AG09319 (cell line): ENCODE results near the gene DEPDC4.
"Not testable (repeated sequence)": the region's sequence is repeated elsewhere in the genome, so short reads cannot be mapped to it uniquely, and the experiment has no call there.

Experiments used
- DNase-seq: peaks from one replicate; pipeline ENCODE4 v3.0.0-alpha.2; 2010; ENCODE audit warnings: low read depth; ENCODE audit errors: extremely low read depth
- TF ChIP-seq, protein P1 (sequence below): IDR thresholded peaks from 2 replicates; pipeline ENCODE4 v1.5.1; 2011; ENCODE audit warnings: low read depth, mild to moderate bottlenecking, inconsistent platforms, low read length, moderate library complexity

DEPDC4 gene

DNA sequence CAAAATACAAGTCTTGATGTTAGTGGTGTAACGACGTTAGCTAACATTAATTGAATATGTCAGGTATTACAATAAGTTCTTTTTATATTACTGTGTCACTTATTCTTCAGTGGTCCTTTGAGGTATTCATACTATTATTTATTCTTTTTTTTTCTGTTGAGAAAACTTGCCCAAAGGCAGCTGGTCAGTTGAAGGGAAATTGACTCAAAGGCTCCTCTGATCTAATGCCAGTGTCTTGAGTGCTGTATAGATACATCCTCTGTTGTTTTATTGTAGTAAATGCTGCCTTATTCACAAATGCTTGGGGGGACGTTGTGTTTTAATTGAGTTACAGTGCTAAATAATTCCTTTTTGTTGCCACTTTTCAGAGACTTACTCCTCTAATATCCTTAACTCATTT is 23.1 kb upstream of the DEPDC4 start:
- no peak for DNase-seq
- TF ChIP-seq, protein P1, sequence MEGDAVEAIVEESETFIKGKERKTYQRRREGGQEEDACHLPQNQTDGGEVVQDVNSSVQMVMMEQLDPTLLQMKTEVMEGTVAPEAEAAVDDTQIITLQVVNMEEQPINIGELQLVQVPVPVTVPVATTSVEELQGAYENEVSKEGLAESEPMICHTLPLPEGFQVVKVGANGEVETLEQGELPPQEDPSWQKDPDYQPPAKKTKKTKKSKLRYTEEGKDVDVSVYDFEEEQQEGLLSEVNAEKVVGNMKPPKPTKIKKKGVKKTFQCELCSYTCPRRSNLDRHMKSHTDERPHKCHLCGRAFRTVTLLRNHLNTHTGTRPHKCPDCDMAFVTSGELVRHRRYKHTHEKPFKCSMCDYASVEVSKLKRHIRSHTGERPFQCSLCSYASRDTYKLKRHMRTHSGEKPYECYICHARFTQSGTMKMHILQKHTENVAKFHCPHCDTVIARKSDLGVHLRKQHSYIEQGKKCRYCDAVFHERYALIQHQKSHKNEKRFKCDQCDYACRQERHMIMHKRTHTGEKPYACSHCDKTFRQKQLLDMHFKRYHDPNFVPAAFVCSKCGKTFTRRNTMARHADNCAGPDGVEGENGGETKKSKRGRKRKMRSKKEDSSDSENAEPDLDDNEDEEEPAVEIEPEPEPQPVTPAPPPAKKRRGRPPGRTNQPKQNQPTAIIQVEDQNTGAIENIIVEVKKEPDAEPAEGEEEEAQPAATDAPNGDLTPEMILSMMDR, result no peak

GRCh38 chr12:100289038-100289437 is 22.2 kb upstream of the DEPDC4 start:
- no peak for DNase-seq
- TF ChIP-seq, protein P1, result no peak

GRCh38 chr12:100284556-100284955 is 17.7 kb upstream of the DEPDC4 start:
- DNase-seq, result not testable (repeated sequence)

DNA sequence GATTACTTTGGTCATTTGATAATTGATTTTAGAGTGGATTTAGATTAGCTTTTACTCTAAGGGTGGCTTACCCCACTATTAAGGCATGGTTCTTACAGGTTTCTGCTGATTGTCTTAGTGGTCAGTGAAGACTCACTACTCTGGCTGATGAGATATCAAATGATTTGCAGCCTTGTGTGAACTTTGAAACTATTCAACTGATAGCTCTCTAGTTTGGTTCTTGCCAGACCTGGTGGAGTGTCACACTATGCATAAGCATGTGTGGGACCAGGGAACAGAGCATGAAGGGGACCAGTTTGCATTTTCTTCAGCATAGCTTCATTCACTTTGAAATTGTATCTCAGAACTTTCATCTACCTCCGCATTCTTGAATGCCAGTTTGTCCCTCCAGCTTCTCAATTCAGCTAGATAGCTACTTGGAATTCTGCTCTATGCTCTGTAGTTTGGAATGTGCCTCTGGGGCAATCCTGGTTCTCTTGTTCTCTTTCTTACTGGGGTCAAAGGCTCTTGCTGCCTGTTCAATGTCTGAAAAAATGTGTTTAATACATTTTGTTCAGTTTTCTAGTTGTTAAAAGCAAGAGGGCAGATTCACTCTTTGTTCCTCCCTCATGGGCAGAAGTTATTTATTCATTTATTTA is 12.8 kb upstream of the DEPDC4 start:
- TF ChIP-seq, protein P1, result no peak
- no peak for DNase-seq

DNA sequence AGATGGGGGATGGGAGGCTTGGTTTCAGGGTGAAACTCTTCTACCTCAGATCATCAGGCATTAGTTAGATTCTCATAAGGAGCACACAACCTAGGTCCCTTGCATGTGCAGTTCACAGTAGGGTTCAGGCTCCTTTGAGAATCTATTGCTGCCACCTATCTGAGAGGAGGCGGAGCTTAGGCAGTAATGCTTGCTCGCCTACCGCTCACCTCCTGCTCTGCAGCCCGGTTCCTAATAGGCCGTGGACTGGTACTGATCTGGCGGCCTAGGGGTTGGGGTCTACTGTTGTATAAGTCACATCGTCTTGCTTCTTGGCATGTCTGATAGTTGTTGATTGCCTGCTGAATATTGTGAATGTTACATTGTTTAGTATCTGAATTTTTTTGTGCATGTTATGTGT is 12.3 kb upstream of the DEPDC4 start:
- TF ChIP-seq, protein P1, result no peak
- no peak for DNase-seq

DNA sequence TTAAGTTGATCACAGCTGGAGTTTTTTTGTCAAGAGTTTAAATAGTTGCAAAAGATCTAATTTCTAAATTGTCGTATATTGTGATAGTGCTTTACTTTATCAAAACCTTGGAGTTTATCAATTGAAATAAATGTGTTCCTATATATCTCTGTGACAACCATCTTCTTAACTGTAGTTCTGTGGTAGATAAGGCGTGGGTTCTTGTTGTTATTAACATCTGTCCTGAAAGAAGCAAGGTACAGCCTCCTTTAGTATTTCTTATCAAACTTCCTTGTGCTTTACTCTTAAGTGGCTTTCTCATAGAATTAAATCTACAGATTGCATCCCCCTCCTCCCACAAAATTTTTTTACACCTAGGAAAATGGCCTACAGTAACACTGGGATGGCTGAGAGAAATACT is 7.4 kb upstream of the DEPDC4 start:
- TF ChIP-seq, protein P1, result no peak
- DNase-seq, result no peak

DNA sequence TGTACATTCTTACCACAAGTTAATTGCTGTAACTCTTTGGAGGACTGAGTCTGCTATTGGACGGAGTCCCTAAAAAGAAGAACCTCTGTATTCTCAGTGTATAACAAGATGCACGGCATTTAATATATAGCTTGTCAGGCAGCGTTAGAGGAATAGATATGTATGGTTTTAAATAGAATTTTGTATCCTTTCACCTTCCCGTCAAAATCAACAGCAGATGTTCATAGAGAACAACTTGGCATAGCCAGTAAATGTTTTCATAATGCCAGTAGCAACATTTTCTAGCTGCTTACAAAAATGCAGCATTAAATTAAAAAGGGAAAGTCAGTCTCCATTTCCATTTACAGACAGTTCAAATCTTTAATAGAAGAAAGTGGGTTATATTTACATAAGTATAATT is 6.9 kb upstream of the DEPDC4 start:
- TF ChIP-seq, protein P1, result no peak

DNA sequence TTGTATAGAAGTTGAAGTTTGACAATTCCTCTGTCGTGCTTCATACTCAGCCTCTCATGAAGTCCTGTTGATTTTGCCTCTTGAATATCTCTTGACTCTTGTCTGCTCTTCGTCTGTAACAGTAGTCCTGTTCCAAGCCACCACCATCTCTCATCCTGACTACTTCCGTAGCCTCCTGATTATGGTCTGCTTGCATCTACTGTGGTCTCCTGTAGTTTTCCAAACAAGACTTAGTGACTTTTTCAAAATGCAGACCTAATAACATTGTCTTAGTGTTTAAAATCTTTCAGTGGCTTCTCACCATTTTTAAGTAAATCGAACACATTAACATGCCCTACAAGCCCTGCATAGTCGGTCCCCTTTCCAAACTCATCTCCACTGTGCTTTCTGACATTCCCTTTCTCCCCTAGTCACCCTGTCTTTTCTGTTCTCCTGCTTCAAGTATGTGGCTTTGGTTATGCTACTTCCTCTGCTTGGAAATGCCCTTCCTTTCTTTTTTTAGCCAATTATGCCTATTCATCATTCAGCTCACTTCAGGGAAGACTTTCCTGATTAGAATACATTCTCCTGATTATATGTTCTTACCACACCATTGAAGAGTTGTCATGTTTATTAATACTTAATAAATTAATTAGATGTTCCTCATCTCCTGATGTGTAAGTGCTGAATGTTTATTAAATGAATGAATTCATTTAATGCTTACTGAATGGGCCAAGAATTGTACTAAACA is 2.1 kb upstream of the DEPDC4 start:
- TF ChIP-seq, protein P1, result no peak
- DNase-seq, result no peak

More for the DNA sequence above, 6.9 kb upstream of the DEPDC4 start:
- DNase-seq, result no peak
